Measurements from ENCODE around the gene DYNLT1. TPM values are rescaled to one million over a fixed set of nuclear protein-coding genes. Genes with fewer than 3 reads are reported as not detected.

DYNLT1 gene
- total and polyA plus RNA-seq, 10 of the 15 experiments (the other 5 are each of a cell fraction or from before 2014, with no cell fraction given): 33.6 to 298 (median 89.2) TPM

DNA sequence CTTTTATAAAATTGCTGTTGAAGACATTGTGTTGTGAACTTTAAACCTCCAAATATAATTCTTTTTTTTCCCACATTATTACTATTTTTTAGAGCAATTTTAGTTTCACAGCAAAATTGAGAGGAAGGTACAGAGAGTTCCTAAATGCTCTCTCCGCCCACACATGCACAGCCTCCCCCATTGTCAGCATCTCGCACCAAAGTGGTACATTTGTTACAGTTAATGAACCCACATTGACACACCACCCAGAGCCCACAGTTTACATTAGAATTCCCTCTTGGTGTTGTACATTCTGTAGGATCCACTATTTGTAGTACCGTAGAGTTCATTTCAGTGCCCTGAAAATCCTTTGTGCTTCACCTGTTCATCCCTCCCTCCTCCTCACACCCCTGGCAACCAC lies 50.9 kb downstream of the DYNLT1 start (continued):
- TF ChIP-seq NR2C2 (IDR thresholded peaks at IDR 0.05; ENCODE audit: borderline replicate concordance, control insufficient read depth, insufficient read length, low read depth): no peak

DNA sequence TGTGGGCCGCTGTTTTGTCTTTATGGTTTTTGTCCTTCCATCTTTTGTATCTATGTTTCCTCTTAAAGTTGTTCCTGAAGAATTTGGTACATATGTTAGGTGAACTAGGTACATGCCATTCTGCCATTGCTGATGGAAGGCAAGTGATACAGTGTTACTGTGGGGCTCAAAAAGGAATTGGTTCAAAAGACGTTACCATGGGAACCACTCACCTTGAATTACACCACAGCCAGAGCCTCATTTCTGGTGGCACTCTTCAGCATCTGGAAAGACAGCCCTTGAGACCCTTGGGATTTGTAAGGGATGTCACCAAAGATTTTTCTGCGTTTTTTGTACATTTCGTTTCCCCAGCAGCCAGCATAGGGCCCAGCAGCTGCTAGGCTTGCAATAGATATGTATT lies 52.7 kb downstream of the DYNLT1 start:
- no peak for ATAC-seq
- ChIA-PET SMC1A (ENCODE audit: uncharacterized antibody, unreplicated experiment) (interaction anchor here (0.6 to 1.0 kb wide), 3 partner anchors 99 to 409 kb away, joined by 3 to 4 read pairs (median 4); no protein-coding TSS in a partner anchor), POLR2A (no interaction called here), RAD21 (ENCODE audit: unreplicated experiment) (no interaction called here), CTCF (interaction anchor here (0.6 kb wide), 1 partner anchor 101 kb away, joined by 3 read pairs; no protein-coding TSS in a partner anchor)
- no peaks in the 10 kb centered on the region for H3K9me3 ChIP-seq (replicated peaks; ENCODE audit: control insufficient read depth, insufficient read depth, low read length)
- H3K4me3 ChIP-seq: no peak overlapping the region
- 97% methylated on average over 4 of the region's 4 CpGs for WGBS (ENCODE audit: insufficient coverage, insufficient replicate concordance, low lambda C conversion rate, missing lambda C conversion rate)
- no peaks in the 10 kb centered on the region for H3K27me3 ChIP-seq (replicated peaks in 1 of 2; ENCODE audit: control insufficient read depth in 2 of 2, insufficient read depth in 2 of 2, low read length in 1 of 2)
- BruUV-seq (replicated peaks): no TSS peak
- H3K9ac ChIP-seq (ENCODE audit: control insufficient read depth, insufficient read depth, low read length): no peak overlapping the region
- no peak overlapping the region for H3K4me2 ChIP-seq (ENCODE audit: control insufficient read depth, insufficient read depth)
- TF ChIP-seq USF1 (IDR thresholded peaks at IDR 0.05; ENCODE audit: borderline replicate concordance, extremely low read length, insufficient read depth, low read depth, low read length): no peak
- TF ChIP-seq KLF5 (IDR thresholded peaks at IDR 0.05; ENCODE audit: partially characterized antibody): no peak
- no peak for TF ChIP-seq ZSCAN29 (IDR thresholded peaks at IDR 0.05)
- TF ChIP-seq ELK1 (IDR thresholded peaks at IDR 0.05; ENCODE audit: low read depth, low read length): no peak
- no peak for TF ChIP-seq CBFB (IDR thresholded peaks at IDR 0.05; ENCODE audit: low read depth)
- TF ChIP-seq RCOR1 (conservative IDR thresholded peaks at IDR 0.05; ENCODE audit: low read depth, low read length): no peak
- TF ChIP-seq RELA (IDR thresholded peaks at IDR 0.05; ENCODE audit: borderline replicate concordance, partially characterized antibody): no peak
- TF ChIP-seq, protein P1, sequence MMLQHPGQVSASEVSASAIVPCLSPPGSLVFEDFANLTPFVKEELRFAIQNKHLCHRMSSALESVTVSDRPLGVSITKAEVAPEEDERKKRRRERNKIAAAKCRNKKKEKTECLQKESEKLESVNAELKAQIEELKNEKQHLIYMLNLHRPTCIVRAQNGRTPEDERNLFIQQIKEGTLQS (IDR thresholded peaks at IDR 0.05; ENCODE audit: borderline replicate concordance, extremely low read depth, low read depth, low read length): no peak
- no peak for TF ChIP-seq BHLHE40 (IDR thresholded peaks at IDR 0.05; ENCODE audit: borderline replicate concordance in 1 of 2, low read depth in 2 of 2, low read length in 1 of 2)
- TF ChIP-seq TARDBP (IDR thresholded peaks at IDR 0.05; ENCODE audit: borderline replicate concordance): no peak
- no peak for TF ChIP-seq EZH2 (IDR thresholded peaks at IDR 0.05; ENCODE audit: borderline replicate concordance, control insufficient read depth, low read depth, low read length)
- TF ChIP-seq PML (IDR thresholded peaks at IDR 0.05; ENCODE audit: low read length): no peak
- TF ChIP-seq SUPT20H (IDR thresholded peaks at IDR 0.05; ENCODE audit: borderline replicate concordance, control insufficient read depth, low read depth, low read length): no peak
- no peak for TF ChIP-seq MEF2A (IDR thresholded peaks at IDR 0.05; ENCODE audit: insufficient read depth, low read depth, low read length)
- TF ChIP-seq GATAD2B (conservative IDR thresholded peaks at IDR 0.05; ENCODE audit: low read depth): no peak
- peaks cover 14 to 16% of the 10 kb centered on the region in 2 experiments for H3K36me3 ChIP-seq (ENCODE audit: control insufficient read depth in 2 of 2, insufficient read depth in 2 of 2, low read length in 1 of 2)
- no peak for DNase-seq (ENCODE audit: low read depth, low spot score)
- no peaks in the 10 kb centered on the region for H4K20me1 ChIP-seq (ENCODE audit: control insufficient read depth, insufficient read depth)
- no peak overlapping the region for H2AFZ ChIP-seq (ENCODE audit: control insufficient read depth, low read depth, low read length)
- FAIRE-seq: no peak
- no peaks in the 10 kb centered on the region for H3K79me2 ChIP-seq (ENCODE audit: control insufficient read depth, insufficient read depth, low read length)
- H3K4me1 ChIP-seq (ENCODE audit: control insufficient read depth, insufficient read depth, low read length): no peaks in the 10 kb centered on the region
- no peak overlapping the region for H3K27ac ChIP-seq (ENCODE audit: control insufficient read depth, insufficient read depth)
- in situ Hi-C loops (cut with MboI): no loop called here
- intact Hi-C loops (cut with micrococcal nuclease; ENCODE audit: unreplicated experiment): no loop called here

All from GM12878 (cell line).